IPS DF 6.9 (cell line): ENCODE measurements around the gene HMGB3.

Experiments
- DNase-seq: peaks from one replicate; pipeline ENCODE4 v3.0.0-alpha.2; 2013; ENCODE audit warnings: low read depth, low spot score
- H3K27ac ChIP-seq: one replicate; pipeline ENCODE4 v1.5.1; 2013; ENCODE audit warnings: low read length, control low read depth
- H3K27me3 ChIP-seq: 2 replicates; pipeline ENCODE4 v1.6.1; 2013; ENCODE audit warnings: mild to moderate bottlenecking, low read length; ENCODE audit not compliant: control insufficient read depth, insufficient read depth
- H3K36me3 ChIP-seq: 2 replicates; pipeline ENCODE4 v1.6.1; 2013; ENCODE audit warnings: low read length; ENCODE audit not compliant: control insufficient read depth, insufficient read depth
- H3K4me1 ChIP-seq: 2 replicates; pipeline ENCODE4 v1.6.1; 2013; ENCODE audit warnings: low read length; ENCODE audit not compliant: control insufficient read depth, insufficient read depth
- H3K4me3 ChIP-seq: 2 replicates; pipeline ENCODE4 v1.5.1; 2013; ENCODE audit warnings: mild to moderate bottlenecking, low read length
- H3K9me3 ChIP-seq: 2 replicates; pipeline ENCODE4 v1.6.1; 2013; ENCODE audit warnings: low read length, inconsistent platforms; ENCODE audit not compliant: control insufficient read depth, insufficient read depth
- WGBS: extraction: QIAGEN DNeasy Blood & Tissue Kit; methylation state at CpG from one replicate; pipeline ENCODE4 v1.1.7; 2013; ENCODE audit warnings: mixed read lengths, missing lambda C conversion rate; ENCODE audit not compliant: insufficient read length, insufficient coverage; 5-methylcytosine and 5-hydroxymethylcytosine counted together

The HMGB3 gene

GRCh38 chrX:150982788-150983520 lies at the start of gene HMGB3:
Gene HMGB3 (plus strand): TSS chrX:150983335. CDS start chrX:150985600, 2,265 bp downstream.
- peaks cover 5% of the 10 kb centered on the region; the same call in 1 of the 2 replicates for H3K36me3 ChIP-seq
- H3K27me3 ChIP-seq: no peaks in the 10 kb centered on the region
- WGBS: no CpG with 5 or more reads among the region's 90 CpGs
- no peak within 1 kb of the TSS for H3K27ac ChIP-seq
- DNase-seq: peak; percentile 68
- no peaks in the 10 kb centered on the region; the same call in 1 of the 2 replicates for H3K4me1 ChIP-seq
- no peaks in the 10 kb centered on the region for H3K9me3 ChIP-seq
- peak within 1 kb of the TSS; percentile 97 for H3K4me3 ChIP-seq

- no peak overlapping the region for H3K27ac ChIP-seq
- H3K4me1 ChIP-seq: peaks cover 2% of the 10 kb centered on the region
- WGBS: no CpG with 5 or more reads among the region's 5 CpGs
- no peaks in the 10 kb centered on the region for H3K9me3 ChIP-seq
- no peak overlapping the region for H3K4me3 ChIP-seq
- H3K27me3 ChIP-seq: no peaks in the 10 kb centered on the region
- no peak for DNase-seq
- H3K36me3 ChIP-seq: no peaks in the 10 kb centered on the region
Measured at GRCh38 chrX:150933945-150934350, 49.2 kb upstream of the HMGB3 start.

- H3K4me1 ChIP-seq: peaks cover 2% of the 10 kb centered on the region
- H3K36me3 ChIP-seq: no peaks in the 10 kb centered on the region
- DNase-seq: peak; percentile 33
- no peak overlapping the region for H3K27ac ChIP-seq
- no peaks in the 10 kb centered on the region for H3K9me3 ChIP-seq
- H3K4me3 ChIP-seq: no peak overlapping the region
- no peaks in the 10 kb centered on the region for H3K27me3 ChIP-seq
- no CpG with 5 or more reads among the region's 5 CpGs for WGBS
Measured at GRCh38 chrX:150934453-150934852, 48.7 kb upstream of the HMGB3 start.

- no peak overlapping the region for H3K27ac ChIP-seq
- no peaks in the 10 kb centered on the region for H3K27me3 ChIP-seq
- H3K36me3 ChIP-seq: no peaks in the 10 kb centered on the region
- WGBS: no CpG with 5 or more reads among the region's 7 CpGs
- DNase-seq: no peak
- no peak overlapping the region for H3K4me3 ChIP-seq
- peaks cover 2% of the 10 kb centered on the region for H3K4me1 ChIP-seq
- no peaks in the 10 kb centered on the region for H3K9me3 ChIP-seq
Measured at GRCh38 chrX:150935467-150935866, 47.7 kb upstream of the HMGB3 start.

- DNase-seq: no peak
- H3K27ac ChIP-seq: no peak overlapping the region
- peaks cover 2% of the 10 kb centered on the region for H3K4me1 ChIP-seq
- no peak overlapping the region for H3K4me3 ChIP-seq
- no peaks in the 10 kb centered on the region for H3K9me3 ChIP-seq
- no peaks in the 10 kb centered on the region for H3K36me3 ChIP-seq
- no peaks in the 10 kb centered on the region for H3K27me3 ChIP-seq
- WGBS: no CpG with 5 or more reads among the region's 6 CpGs
Measured at GRCh38 chrX:150936556-150936955, 46.6 kb upstream of the HMGB3 start.

- no peaks in the 10 kb centered on the region for H3K27me3 ChIP-seq
Measured at GRCh38 chrX:150940844-150941495, 42.2 kb upstream of the HMGB3 start.

GRCh38 chrX:150941580-150941979 lies 41.6 kb upstream of the HMGB3 start:
- DNase-seq: no peak
- H3K27ac ChIP-seq: no peak overlapping the region
- H3K4me3 ChIP-seq: no peak overlapping the region
- H3K36me3 ChIP-seq: no peaks in the 10 kb centered on the region
- no peaks in the 10 kb centered on the region for H3K9me3 ChIP-seq
- H3K4me1 ChIP-seq: no peaks in the 10 kb centered on the region
- H3K27me3 ChIP-seq: no peaks in the 10 kb centered on the region
- WGBS: no CpG with 5 or more reads among the region's 2 CpGs

More at GRCh38 chrX:150940844-150941495, 42.2 kb upstream of the HMGB3 start:
- H3K27ac ChIP-seq: no peak overlapping the region
- H3K4me1 ChIP-seq: no peaks in the 10 kb centered on the region; the same call in 1 of the 2 replicates
- WGBS: no CpG with 5 or more reads among the region's 9 CpGs
- no peaks in the 10 kb centered on the region for H3K36me3 ChIP-seq
- no peaks in the 10 kb centered on the region for H3K9me3 ChIP-seq
- no peak for DNase-seq
- H3K4me3 ChIP-seq: no peak overlapping the region

GRCh38 chrX:150942942-150943594 lies 40.1 kb upstream of the HMGB3 start:
- no peak overlapping the region for H3K27ac ChIP-seq
- 0 out of 2 replicates have a peak, but pooled peaks cover 1% of the 10 kb centered on the region for H3K4me1 ChIP-seq
- H3K9me3 ChIP-seq: no peaks in the 10 kb centered on the region
- H3K36me3 ChIP-seq: no peaks in the 10 kb centered on the region
- DNase-seq: no peak
- no peak overlapping the region for H3K4me3 ChIP-seq
- H3K27me3 ChIP-seq: no peaks in the 10 kb centered on the region
- no CpG with 5 or more reads among the region's 9 CpGs for WGBS

- H3K4me3 ChIP-seq: no peak overlapping the region
- peak; percentile 35 for DNase-seq
- H3K27ac ChIP-seq: no peak overlapping the region
- no peaks in the 10 kb centered on the region for H3K27me3 ChIP-seq
- WGBS: no CpG with 5 or more reads among the region's 3 CpGs
- H3K4me1 ChIP-seq: 0 out of 2 replicates have a peak, but pooled peaks cover 1% of the 10 kb centered on the region
- no peaks in the 10 kb centered on the region for H3K36me3 ChIP-seq
- H3K9me3 ChIP-seq: no peaks in the 10 kb centered on the region
Measured at GRCh38 chrX:150944233-150944632, 38.9 kb upstream of the HMGB3 start.

GRCh38 chrX:150954951-150955350 lies 28.2 kb upstream of the HMGB3 start:
- Histone ChIP-seq H3K27me3 (no peaks in the 10 kb centered on the region), H3K36me3 (no peaks in the 10 kb centered on the region), H3K9me3 (no peaks in the 10 kb centered on the region), H3K4me1 (no peaks in the 10 kb centered on the region), H3K27ac (no peak overlapping the region), H3K4me3 (no peak overlapping the region)
- no peak for DNase-seq
- WGBS: no CpG with 5 or more reads among the region's 3 CpGs
